GM23338 (cell line): ENCODE data around the gene DERA. TPM values are rescaled to one million over a fixed set of nuclear protein-coding genes. Genes with fewer than 3 reads are reported as not detected.
A peak's percentile ranks its signal among the peaks of the same experiment; 100 is the strongest.
"Not testable (repeated sequence)": the region's sequence is repeated elsewhere in the genome, so short reads cannot be mapped to it uniquely, and the experiment has no call there.

ENCODE experiments used
- ATAC-seq: fragments of 200-7000 bp; cut with Tn5 transposase; 3 replicates; pipeline ENCODE4 v1.9.1; 2020
- DNase-seq: peaks from one replicate; pipeline ENCODE4 v3.0.0-alpha.2; 2015; ENCODE audit warnings: low spot score
- H2AFZ ChIP-seq: fragments of 200-600 bp; sonication (generic); 2 replicates; pipeline ENCODE4 v1.8.0; 2016; ENCODE audit warnings: antibody characterized with exemption, mild to moderate bottlenecking, moderate library complexity
- H3F3A ChIP-seq: fragments of 200-600 bp; sonication (generic); replicated peaks from 2 replicates; pipeline ENCODE4 v1.8.0; 2017; ENCODE audit warnings: antibody characterized with exemption, mixed run types, low read depth
- H3K27ac ChIP-seq: fragments of 200-600 bp; sonication (generic); 2 replicates; pipeline ENCODE4 v1.6.1; 2016; ENCODE audit warnings: low read depth
- H3K27me3 ChIP-seq: fragments of 200-600 bp; sonication (generic); 2 replicates; pipeline ENCODE4 v1.8.0; 2016; ENCODE audit warnings: mild to moderate bottlenecking, mixed run types, moderate library complexity; ENCODE audit not compliant: insufficient read depth
- H3K36me3 ChIP-seq: fragments of 200-600 bp; sonication (generic); 2 replicates; pipeline ENCODE4 v1.8.0; 2016; ENCODE audit warnings: mild to moderate bottlenecking; ENCODE audit not compliant: insufficient read depth
- H3K4me1 ChIP-seq: fragments of 200-600 bp; sonication (generic); 2 replicates; pipeline ENCODE4 v1.8.0; 2016; ENCODE audit warnings: mild to moderate bottlenecking, moderate library complexity; ENCODE audit not compliant: insufficient read depth
- H3K4me2 ChIP-seq: fragments of 200-600 bp; sonication (generic); 2 replicates; pipeline ENCODE4 v1.7.1; 2017; ENCODE audit warnings: mixed run types
- H3K4me3 ChIP-seq: fragments of 200-600 bp; sonication (generic); 2 replicates; pipeline ENCODE4 v1.6.1; 2016; ENCODE audit warnings: mixed run types
- H3K79me2 ChIP-seq: fragments of 200-600 bp; sonication (generic); replicated peaks from 2 replicates; pipeline ENCODE4 v1.8.0; 2017; ENCODE audit warnings: mild to moderate bottlenecking; ENCODE audit not compliant: insufficient read depth
- H3K9me2 ChIP-seq: fragments of 200-600 bp; sonication (generic); 2 replicates; pipeline ENCODE4 v1.8.0; 2017; ENCODE audit not compliant: insufficient read depth
- H4K20me1 ChIP-seq: fragments of 200-600 bp; sonication (generic); replicated peaks from 2 replicates; pipeline ENCODE4 v1.8.0; 2017; ENCODE audit warnings: mild to moderate bottlenecking; ENCODE audit not compliant: insufficient read depth
- H3K27ac Mint-ChIP-seq: 2 replicates; pipeline ENCODE4 v1.8.0; 2020; ENCODE audit warnings: inconsistent platforms, mild to moderate bottlenecking, moderate library complexity, mixed read lengths
- H3K27me3 Mint-ChIP-seq: 3 replicates; pipeline ENCODE4 v1.8.0; 2022; ENCODE audit warnings: low read depth, mild to moderate bottlenecking, moderate library complexity, mixed read lengths, inconsistent platforms; ENCODE audit not compliant: insufficient read depth, poor library complexity
- H3K36me3 Mint-ChIP-seq: 3 replicates; pipeline ENCODE4 v1.8.0; 2021; ENCODE audit warnings: low read depth, mild to moderate bottlenecking, inconsistent platforms, moderate library complexity, mixed read lengths
- H3K4me1 Mint-ChIP-seq: 3 replicates; pipeline ENCODE4 v1.8.0; 2020; ENCODE audit warnings: mild to moderate bottlenecking, inconsistent platforms, mixed read lengths
- H3K4me3 Mint-ChIP-seq: 3 replicates; pipeline ENCODE4 v1.8.0; 2021; ENCODE audit warnings: moderate library complexity, mild to moderate bottlenecking, inconsistent platforms, mixed read lengths
- H3K9me3 Mint-ChIP-seq: 3 replicates; pipeline ENCODE4 v1.8.0; 2020; ENCODE audit warnings: moderate library complexity, mild to moderate bottlenecking, inconsistent platforms, mixed read lengths
- CREB1 ChIP-seq: fragments of 250-450 bp; sonication (Bioruptor Pico); IDR thresholded peaks from 2 replicates; pipeline ENCODE4 v1.5.0; 2020; ENCODE audit warnings: low read depth, mild to moderate bottlenecking, moderate library complexity
- CTCF ChIP-seq, 2 experiments: fragments of 200-600 bp in 1 of 2; sonication (generic) in 1 of 2; conservative IDR thresholded peaks; 2 replicates each; pipeline versions ENCODE4 v1.5.1 to v1.6.1; 2016 to 2017; ENCODE audit warnings: antibody characterized with exemption in 2 of 2, low read depth in 2 of 2, mild to moderate bottlenecking in 2 of 2, moderate library complexity in 1 of 2
- EZH2 ChIP-seq: fragments of 200-600 bp; sonication (generic); IDR thresholded peaks from one replicate; pipeline ENCODE4 v1.8.0; 2017; ENCODE audit warnings: antibody characterized with exemption, mild to moderate bottlenecking, low read depth; ENCODE audit not compliant: unreplicated experiment
- EZH2phosphoT487 ChIP-seq: fragments of 200-600 bp; sonication (generic); IDR thresholded peaks from one replicate; pipeline ENCODE4 v1.8.1; 2018; ENCODE audit warnings: antibody characterized with exemption; ENCODE audit not compliant: unreplicated experiment
- JUNB ChIP-seq: IDR thresholded peaks from one replicate; pipeline ENCODE4 v1.6.1; 2016; ENCODE audit warnings: antibody characterized with exemption; ENCODE audit not compliant: unreplicated experiment
- NANOG ChIP-seq: IDR thresholded peaks from 2 replicates; pipeline ENCODE4 v1.6.1; 2016; ENCODE audit warnings: antibody characterized with exemption, borderline replicate concordance
- STAT1 ChIP-seq: IDR thresholded peaks from one replicate; pipeline ENCODE4 v1.6.1; 2016; ENCODE audit warnings: antibody characterized with exemption; ENCODE audit not compliant: unreplicated experiment
- ZNF114 ChIP-seq: fragments of 250-450 bp; sonication (Bioruptor Pico); IDR thresholded peaks from 2 replicates; pipeline ENCODE4 v1.5.0; 2020; ENCODE audit warnings: mild to moderate bottlenecking, moderate library complexity
- ZNF462 ChIP-seq: fragments of 250-450 bp; sonication (Bioruptor Pico); IDR thresholded peaks from 2 replicates; pipeline ENCODE4 v1.5.0; 2020; ENCODE audit warnings: mild to moderate bottlenecking, moderate library complexity
- polyA plus RNA-seq: library from polyadenylated mRNA; unstranded; fragments of >200 nt; fragmentation: Nextera tagmentation; extraction: Ambion mirVana; gene quantifications from 2 replicates; pipeline ENCODE4 v1.2.1, GENCODE V29; 2016
- total RNA-seq: library from RNA; depleted of rRNA; stranded (reverse); fragments of >200 nt; shearing (Covaris generic); gene quantifications from 2 replicates; pipeline ENCODE4 v1.2.3, GENCODE V29; 2014

DERA gene
- total and polyA plus RNA-seq, 2 experiments from 2014 or later, result 20.4 to 27.3 TPM

GRCh38 chr12:15966426-15966825 lies 55.3 kb downstream of the DERA start:
- H3K4me3 Mint-ChIP-seq, result no peak overlapping the region
- H3K4me3 ChIP-seq, result no peak overlapping the region
- H3K4me2 ChIP-seq, result no peak overlapping the region
- no peaks in the 10 kb centered on the region for H3K79me2 ChIP-seq
- no peak for ATAC-seq
- H3K27me3 Mint-ChIP-seq, result no peaks in the 10 kb centered on the region
- no peaks in the 10 kb centered on the region; the same call in 2 of the 3 replicates for H3K9me3 Mint-ChIP-seq
- no peak overlapping the region for H2AFZ ChIP-seq
- peak overlapping the region; percentile 58 for H3K27ac Mint-ChIP-seq
- peaks cover 11% of the 10 kb centered on the region; the same call in 1 of the 2 replicates for H3K4me1 ChIP-seq
- H3K36me3 ChIP-seq, result no peaks in the 10 kb centered on the region
- H3K27me3 ChIP-seq, result no peaks in the 10 kb centered on the region
- H3K4me1 Mint-ChIP-seq, result peaks cover 16% of the 10 kb centered on the region
- no peaks in the 10 kb centered on the region for H3F3A ChIP-seq
- no peak for DNase-seq
- H3K36me3 Mint-ChIP-seq, result peaks cover 9% of the 10 kb centered on the region; the same call in 2 of the 3 replicates
- H3K9me2 ChIP-seq, result no peaks in the 10 kb centered on the region
- H3K27ac ChIP-seq, result 0 out of 2 replicates have a peak overlapping the region, but pooled peaks have one; percentile 40
- H4K20me1 ChIP-seq, result no peaks in the 10 kb centered on the region
- TF ChIP-seq NANOG (no peak), EZH2phosphoT487 (no peak), JUNB (no peak), CTCF (conservative IDR thresholded peaks at IDR 0.05; ENCODE audit: low read depth in 2 of 2) (no peak), EZH2 (no peak), CREB1 (CRISPR knock-in tag) (no peak), ZNF114 (CRISPR knock-in tag) (no peak), ZNF462 (no peak), STAT1 (no peak)

- not testable (repeated sequence) for H3F3A ChIP-seq, H3K9me3 Mint-ChIP-seq, H3K36me3 Mint-ChIP-seq, H2AFZ ChIP-seq, H3K36me3 ChIP-seq, H3K4me3 ChIP-seq, H3K79me2 ChIP-seq, H3K27me3 ChIP-seq, H3K4me3 Mint-ChIP-seq, H3K9me2 ChIP-seq, ATAC-seq, DNase-seq, H4K20me1 ChIP-seq, H3K27ac Mint-ChIP-seq, H3K4me2 ChIP-seq, H3K27ac ChIP-seq, H3K27me3 Mint-ChIP-seq
- H3K4me1 Mint-ChIP-seq, result peaks cover 16% of the 10 kb centered on the region
- H3K4me1 ChIP-seq, result peaks cover 11% of the 10 kb centered on the region; the same call in 1 of the 2 replicates
Observed at GRCh38 chr12:15967053-15967452, 55.9 kb downstream of the DERA start.
